Right cardiac atrium (tissue), 5 donors: ENCODE measurements around the gene MICALL1. TPM values are rescaled to one million over a fixed set of nuclear protein-coding genes. Genes with fewer than 3 reads are reported as not detected.

Experiments used
- ATAC-seq, 2 donors: fragments of 200-7000 bp; cut with Tn5 transposase; one replicate each; pipeline versions ENCODE4 v1.8.0 to v1.9.1; 2020; ENCODE audit warnings: moderate library complexity in 2 of 2, mild to moderate bottlenecking in 1 of 2
- DNase-seq, 3 donors: peaks; one replicate each; pipeline ENCODE4 v3.0.0-alpha.2; 2020
- H3K27ac ChIP-seq: one replicate; pipeline ENCODE4 v1.5.1; 2013; ENCODE audit warnings: mild to moderate bottlenecking, low read length, control low read depth, moderate library complexity
- H3K27me3 ChIP-seq: one replicate; pipeline ENCODE4 v1.6.1; 2013; ENCODE audit not compliant: control insufficient read depth, insufficient read depth
- H3K4me1 ChIP-seq: one replicate; pipeline ENCODE4 v1.6.1; 2013; ENCODE audit warnings: low read length; ENCODE audit not compliant: control insufficient read depth, insufficient read depth
- H3K4me3 ChIP-seq: one replicate; pipeline ENCODE4 v1.5.1; 2013; ENCODE audit warnings: low read length, control low read depth
- H3K9me3 ChIP-seq: one replicate; pipeline ENCODE4 v1.6.1; 2013; ENCODE audit warnings: low read length; ENCODE audit not compliant: control insufficient read depth
- WGBS: extraction: QIAGEN DNeasy Blood & Tissue Kit; methylation state at CpG from one replicate; pipeline ENCODE4 v1.1.7; 2013; 5-methylcytosine and 5-hydroxymethylcytosine counted together
- intact Hi-C, 4 donors: fragments of 100-400 bp; cut with DNase I; formaldehyde crosslinking; loops; one replicate each; pipeline versions ENCODE4 v1.11.0 to v1.14.0; 2022 to 2023
- polyA plus RNA-seq: library from polyadenylated mRNA; stranded (reverse); fragments of 200-250 nt; gene quantifications from one replicate; pipeline ENCODE4 v1.2.3, GENCODE V29; 2013
- total RNA-seq, 4 donors: library from RNA; stranded (reverse); fragmentation: NEBNext Ultra II Directional; extraction: Animal tissue kit (Norgen Biotek cat#: 25700); gene quantifications; one replicate each; pipeline ENCODE4 v1.2.1, GENCODE V29; 2021
- donor health status: healthy with polysubstance abuse.
- donor health status: DM: no; HTN: yes; CAD: no.
- donor health status: DM: no; HTN: no; CAD: no.
- donor health status: DM: no; HTN: yes; CAD: no; lungs with severe emphysema.
- donor health status: DM: yes; HTN: yes; CAD: no.

Gene MICALL1
- total and polyA plus RNA-seq, 5 donors = 9.8 to 17.0 (median 13.2) TPM

- intact Hi-C loops = no loop called here
- H3K4me3 ChIP-seq = no peak overlapping the region
- peaks cover 18% of the 10 kb centered on the region for H3K4me1 ChIP-seq
- no peak for ATAC-seq
- 90% methylated on average over 3 of the region's 3 CpGs for WGBS
- no peaks in the 10 kb centered on the region for H3K9me3 ChIP-seq
- no peak for DNase-seq
- H3K27ac ChIP-seq = no peak overlapping the region
- H3K27me3 ChIP-seq = no peaks in the 10 kb centered on the region
These were observed 14.2 kb upstream of the MICALL1 start for GRCh38 chr22:37891926-37892325.

DNA sequence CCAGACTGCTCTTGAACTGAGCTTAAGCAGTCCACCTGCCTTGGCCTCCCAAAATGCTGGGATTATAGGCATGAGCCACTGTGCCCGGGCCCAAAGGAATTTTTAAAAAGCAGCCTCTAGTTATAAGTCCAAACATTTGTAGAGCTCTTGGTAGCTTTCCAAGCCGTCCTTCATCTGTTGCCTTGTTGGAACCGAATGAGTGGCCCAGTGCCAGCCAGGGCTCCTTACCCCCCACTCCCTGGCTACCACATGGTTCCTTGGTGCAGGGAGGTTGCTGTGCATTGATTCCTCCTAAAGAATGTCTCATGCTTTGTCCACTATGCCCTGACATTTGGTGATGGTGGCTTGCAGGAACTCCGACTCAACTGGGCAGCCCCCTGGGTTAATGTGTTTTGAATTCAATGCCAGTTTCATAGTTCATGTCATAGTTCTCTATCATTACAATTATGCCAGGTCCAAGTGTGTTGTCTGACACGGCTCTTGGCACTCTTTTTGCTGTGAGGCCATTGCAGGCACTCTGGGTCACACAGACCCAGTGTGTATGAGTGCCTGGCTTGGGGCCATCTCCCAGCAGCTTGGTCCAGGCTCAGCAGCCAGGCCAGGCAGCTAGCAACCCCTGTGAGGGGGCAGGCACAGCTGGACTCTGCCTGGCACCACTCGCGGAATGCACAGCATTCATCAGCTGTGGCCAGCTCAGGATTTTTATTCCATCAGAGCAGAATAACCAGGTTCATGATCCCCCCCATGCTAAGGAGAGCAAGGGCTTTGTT is 13.3 kb upstream of the MICALL1 start:
- intact Hi-C loops = no loop called here
- no peak overlapping the region for H3K4me3 ChIP-seq
- H3K4me1 ChIP-seq = peaks cover 21% of the 10 kb centered on the region
- DNase-seq (peak; percentile 60 to 87 (median 83)), ATAC-seq (peak; percentile 72 to 85)
- 35% methylated on average over 7 of the region's 7 CpGs for WGBS
- no peaks in the 10 kb centered on the region for H3K9me3 ChIP-seq
- no peaks in the 10 kb centered on the region for H3K27me3 ChIP-seq
- H3K27ac ChIP-seq = no peak overlapping the region

GRCh38 chr22:37893583-37893983 is 12.5 kb upstream of the MICALL1 start:
- H3K27ac ChIP-seq = no peak overlapping the region
- ATAC-seq (peak; percentile 9), DNase-seq (no peak)
- no peaks in the 10 kb centered on the region for H3K9me3 ChIP-seq
- H3K4me3 ChIP-seq = no peak overlapping the region
- intact Hi-C loops = no loop called here
- WGBS = 68% methylated on average over 5 of the region's 5 CpGs
- H3K27me3 ChIP-seq = no peaks in the 10 kb centered on the region
- H3K4me1 ChIP-seq = peaks cover 21% of the 10 kb centered on the region

GRCh38 chr22:37894939-37895670 is 11.0 kb upstream of the MICALL1 start:
- ATAC-seq (no peak), DNase-seq (no peak)
- 58% methylated on average over 8 of the region's 8 CpGs for WGBS
- no peak overlapping the region for H3K4me3 ChIP-seq
- H3K9me3 ChIP-seq = no peaks in the 10 kb centered on the region
- intact Hi-C loops = no loop called here
- H3K4me1 ChIP-seq = peaks cover 21% of the 10 kb centered on the region
- H3K27me3 ChIP-seq = no peaks in the 10 kb centered on the region
- H3K27ac ChIP-seq = no peak overlapping the region

DNA sequence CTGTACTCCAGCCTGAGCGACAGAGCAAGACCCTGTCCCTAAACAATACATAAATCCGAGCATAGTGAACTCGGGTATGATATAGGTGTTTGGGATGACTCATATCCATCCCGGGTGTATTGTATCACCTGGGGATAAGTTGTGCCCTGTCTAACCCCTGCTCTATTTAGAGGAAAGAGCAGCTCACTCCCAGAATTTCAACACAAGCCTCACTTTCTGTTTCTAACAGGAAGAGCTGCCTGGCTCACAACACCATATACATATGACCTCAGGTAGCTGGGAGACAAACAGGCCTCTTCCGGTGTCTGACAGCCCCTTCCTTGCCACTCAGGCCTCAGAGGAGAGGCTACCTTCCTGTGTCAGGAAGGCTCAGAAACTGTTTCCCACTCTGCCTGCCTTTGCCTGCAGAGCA is 9.9 kb upstream of the MICALL1 start:
- no peaks in the 10 kb centered on the region for H3K27me3 ChIP-seq
- H3K9me3 ChIP-seq = no peaks in the 10 kb centered on the region
- DNase-seq = no peak
- peak; percentile 11 to 39 for ATAC-seq
- peak overlapping the region; percentile 47 for H3K27ac ChIP-seq
- intact Hi-C loops = no loop called here
- no peak overlapping the region for H3K4me3 ChIP-seq
- WGBS = 54% methylated on average over 5 of the region's 5 CpGs
- peaks cover 21% of the 10 kb centered on the region for H3K4me1 ChIP-seq

GRCh38 chr22:37896939-37897338 is 9.2 kb upstream of the MICALL1 start:
- intact Hi-C loops = no loop called here
- WGBS = 56% methylated on average over 3 of the region's 3 CpGs
- Histone ChIP-seq H3K27ac (peak overlapping the region; percentile 47), H3K9me3 (no peaks in the 10 kb centered on the region), H3K4me1 (peaks cover 21% of the 10 kb centered on the region), H3K27me3 (no peaks in the 10 kb centered on the region), H3K4me3 (no peak overlapping the region)
- no peak for DNase-seq
- no peak for ATAC-seq

DNA sequence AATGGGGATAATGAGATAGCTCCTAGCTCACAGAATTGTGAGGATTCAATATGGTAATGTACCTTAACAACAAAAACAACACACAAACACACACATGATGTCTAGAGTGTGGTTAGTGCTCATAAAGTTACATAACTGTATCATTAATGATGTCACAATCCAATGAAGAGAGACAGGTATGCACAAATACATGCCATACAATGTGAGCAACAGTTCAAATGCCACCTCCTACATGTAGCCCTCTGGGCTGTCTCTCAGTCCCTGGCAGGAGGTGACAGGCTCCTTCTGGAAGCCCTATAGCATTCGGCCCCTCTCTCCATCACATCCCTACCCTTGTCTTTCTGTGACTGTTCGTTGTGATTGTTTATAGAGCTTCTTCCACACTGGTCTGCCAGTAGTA is 8.3 kb upstream of the MICALL1 start:
- H3K9me3 ChIP-seq = no peaks in the 10 kb centered on the region
- no peak overlapping the region for H3K27ac ChIP-seq
- H3K4me1 ChIP-seq = peaks cover 18% of the 10 kb centered on the region
- DNase-seq (no peak), ATAC-seq (no peak)
- no peaks in the 10 kb centered on the region for H3K27me3 ChIP-seq
- 95% methylated on average over 2 of the region's 2 CpGs for WGBS
- H3K4me3 ChIP-seq = no peak overlapping the region
- intact Hi-C loops = no loop called here

GRCh38 chr22:37898441-37899181 is 7.5 kb upstream of the MICALL1 start:
- H3K9me3 ChIP-seq = no peaks in the 10 kb centered on the region
- H3K4me3 ChIP-seq = no peak overlapping the region
- intact Hi-C loops = no loop called here
- H3K27me3 ChIP-seq = no peaks in the 10 kb centered on the region
- DNase-seq (no peak), ATAC-seq (peak in 1 of 2 donors; percentile 12)
- H3K4me1 ChIP-seq = peaks cover 11% of the 10 kb centered on the region
- no peak overlapping the region for H3K27ac ChIP-seq
- 66% methylated on average over 9 of the region's 9 CpGs for WGBS

DNA sequence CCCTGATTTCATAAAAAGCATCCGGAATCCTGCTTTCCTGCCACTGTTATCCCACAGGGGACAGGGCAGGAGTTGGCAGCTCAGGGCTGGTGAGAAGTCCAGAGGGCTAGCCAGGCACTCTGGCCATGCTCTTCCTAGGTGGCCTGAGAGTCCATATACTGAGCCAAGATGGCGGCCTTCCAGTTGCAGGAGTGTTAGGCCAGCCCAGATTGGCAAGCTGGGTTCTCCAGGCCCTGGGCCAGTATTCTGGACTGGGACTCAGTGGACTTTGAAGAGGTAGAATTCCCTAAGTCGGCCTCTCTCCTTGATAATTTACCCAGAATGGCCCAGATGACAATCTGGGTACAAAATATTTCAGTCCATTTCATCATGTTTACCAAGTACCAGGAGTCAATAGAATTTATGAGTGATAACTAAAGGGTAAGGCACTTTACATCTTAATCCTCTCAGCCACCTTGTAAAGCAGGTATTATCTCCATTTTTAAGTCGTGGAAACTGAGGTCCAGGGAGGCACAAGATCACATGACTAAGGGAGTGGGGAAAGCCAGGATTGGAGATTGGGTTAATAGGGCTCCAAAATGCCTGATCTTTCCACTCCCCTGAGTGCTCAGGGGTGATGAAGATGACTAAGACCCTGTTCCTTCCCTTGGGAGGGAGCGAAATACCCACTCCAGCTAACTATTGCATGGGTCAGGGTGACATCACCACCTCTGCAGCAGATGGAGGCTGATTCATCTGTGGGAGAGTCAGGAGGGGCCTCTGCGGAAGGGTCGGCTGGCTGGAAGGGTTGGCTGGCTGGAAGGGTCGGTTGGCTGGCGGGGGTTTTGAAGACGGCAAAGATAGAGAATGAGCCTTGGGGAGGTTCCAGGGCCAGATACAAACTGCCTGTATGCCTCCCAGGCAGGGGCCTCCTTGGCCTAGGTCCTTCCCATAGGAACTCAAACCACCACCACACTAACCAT is 1.2 kb upstream of the MICALL1 start:
- DNase-seq (peak in 2 of 3 donors; percentile 72 to 77), ATAC-seq (peak in 1 of 2 donors; percentile 77)
- peaks cover 2% of the 10 kb centered on the region for H3K4me1 ChIP-seq
- intact Hi-C loops = no loop called here
- peak overlapping the region; percentile 24 for H3K27ac ChIP-seq
- WGBS = 67% methylated on average over 10 of the region's 10 CpGs
- H3K9me3 ChIP-seq = no peaks in the 10 kb centered on the region
- no peak overlapping the region for H3K4me3 ChIP-seq
- H3K27me3 ChIP-seq = no peaks in the 10 kb centered on the region

DNA sequence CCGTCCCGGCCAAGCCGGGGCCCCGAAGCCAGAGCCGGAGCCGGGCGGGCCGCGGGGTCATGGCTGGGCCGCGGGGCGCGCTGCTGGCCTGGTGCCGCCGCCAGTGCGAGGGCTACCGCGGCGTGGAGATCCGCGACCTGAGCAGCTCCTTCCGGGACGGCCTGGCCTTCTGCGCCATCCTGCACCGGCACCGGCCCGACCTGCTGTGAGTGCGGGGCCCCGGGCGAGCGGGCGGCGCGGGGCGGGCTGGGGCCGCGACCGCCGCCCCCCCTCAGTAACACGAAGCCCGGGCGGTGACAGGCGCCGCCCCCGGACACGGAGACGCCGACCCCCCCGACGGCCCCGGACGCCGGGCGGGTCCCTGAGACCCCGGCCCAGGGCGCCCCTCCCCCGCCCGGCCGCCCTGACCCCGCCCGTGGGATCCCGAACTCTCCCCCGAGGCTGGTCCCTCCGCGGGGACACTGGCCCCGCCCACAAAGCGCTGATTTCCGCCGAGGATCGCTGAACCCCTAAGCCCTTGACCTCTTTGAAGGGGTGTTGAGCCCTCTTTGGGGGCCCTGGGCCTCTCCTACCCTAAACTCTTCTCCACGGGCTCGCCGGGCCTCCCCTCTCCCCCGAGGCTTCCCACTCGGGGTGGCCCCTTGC is 389 bp downstream of the MICALL1 start:
- Histone ChIP-seq H3K27ac (peak overlapping the region; percentile 57), H3K9me3 (no peaks in the 10 kb centered on the region), H3K27me3 (no peaks in the 10 kb centered on the region), H3K4me1 (peaks cover 7% of the 10 kb centered on the region), H3K4me3 (peak overlapping the region; percentile 89)
- peak; percentile 35 to 78 (median 67) for DNase-seq
- intact Hi-C loops = no loop called here
- under 1% methylated on average over 75 of the region's 75 CpGs for WGBS
- ATAC-seq = peak in 1 of 2 donors; percentile 6
